ENCODE results near the gene EXOSC3. TPM values are rescaled to one million over a fixed set of nuclear protein-coding genes. Genes with fewer than 3 reads are reported as not detected.

Gene EXOSC3
- total RNA-seq, 1 donor from 2014 or later: 82.2 TPM

- H3K36me3 Mint-ChIP-seq (ENCODE audit: low read depth): no peaks in the 10 kb centered on the region
These were observed 16.5 kb upstream of the EXOSC3 start for GRCh38 chr9:37801287-37801850.

DNA sequence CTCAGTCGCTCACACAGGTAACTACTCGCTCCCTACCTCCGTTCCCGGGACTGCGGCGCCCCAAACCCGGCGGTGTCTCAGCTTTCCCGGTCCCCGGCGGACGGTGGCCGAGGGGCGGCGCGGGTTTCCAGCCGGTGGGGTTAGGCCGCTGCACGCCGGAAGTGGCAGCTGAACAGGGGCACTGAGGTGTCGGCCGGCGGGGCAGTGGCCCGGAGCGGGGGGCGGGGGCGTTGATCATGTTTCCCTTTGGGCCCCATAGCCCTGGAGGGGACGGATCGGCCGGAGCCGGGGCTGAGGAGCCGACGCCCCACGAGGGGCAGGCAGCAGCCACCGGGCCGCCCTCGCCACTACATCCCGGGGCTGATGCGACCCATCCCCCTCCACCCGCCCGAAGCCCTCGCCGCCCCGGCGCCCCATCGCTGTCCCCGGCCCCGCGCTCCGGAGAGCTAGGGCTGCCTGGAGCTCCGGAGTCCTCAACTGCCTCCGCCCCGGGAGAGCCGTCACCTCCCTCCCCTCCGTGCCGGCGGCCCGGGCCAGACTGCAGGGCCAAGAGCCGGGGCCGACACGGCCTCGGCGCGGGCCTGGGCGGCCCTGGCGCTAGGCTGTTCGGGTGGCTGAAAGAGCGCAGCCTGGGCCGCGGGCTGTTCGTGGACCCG is 15.9 kb upstream of the EXOSC3 start, which contains the start of gene DCAF10:
Gene DCAF10, plus strand, starts transcription at position 167 of the 656 bp plus-strand sequence. Its CDS starts 70 bp downstream, at position 237.
- no peaks in the 10 kb centered on the region for H3K9me3 Mint-ChIP-seq
- H3K27me3 Mint-ChIP-seq (ENCODE audit: low read depth): no peaks in the 10 kb centered on the region
- H3K36me3 Mint-ChIP-seq (ENCODE audit: low read depth): no peaks in the 10 kb centered on the region
- H3K27ac Mint-ChIP-seq (ENCODE audit: unreplicated experiment): peak within 1 kb of the TSS; percentile 98
- DNase-seq (ENCODE audit: low read depth, low spot score): peak; percentile 94
- H3K4me3 Mint-ChIP-seq: peak within 1 kb of the TSS; percentile 98
- peaks cover 30% of the 10 kb centered on the region for H3K4me1 Mint-ChIP-seq
- TF ChIP-seq, protein P1, sequence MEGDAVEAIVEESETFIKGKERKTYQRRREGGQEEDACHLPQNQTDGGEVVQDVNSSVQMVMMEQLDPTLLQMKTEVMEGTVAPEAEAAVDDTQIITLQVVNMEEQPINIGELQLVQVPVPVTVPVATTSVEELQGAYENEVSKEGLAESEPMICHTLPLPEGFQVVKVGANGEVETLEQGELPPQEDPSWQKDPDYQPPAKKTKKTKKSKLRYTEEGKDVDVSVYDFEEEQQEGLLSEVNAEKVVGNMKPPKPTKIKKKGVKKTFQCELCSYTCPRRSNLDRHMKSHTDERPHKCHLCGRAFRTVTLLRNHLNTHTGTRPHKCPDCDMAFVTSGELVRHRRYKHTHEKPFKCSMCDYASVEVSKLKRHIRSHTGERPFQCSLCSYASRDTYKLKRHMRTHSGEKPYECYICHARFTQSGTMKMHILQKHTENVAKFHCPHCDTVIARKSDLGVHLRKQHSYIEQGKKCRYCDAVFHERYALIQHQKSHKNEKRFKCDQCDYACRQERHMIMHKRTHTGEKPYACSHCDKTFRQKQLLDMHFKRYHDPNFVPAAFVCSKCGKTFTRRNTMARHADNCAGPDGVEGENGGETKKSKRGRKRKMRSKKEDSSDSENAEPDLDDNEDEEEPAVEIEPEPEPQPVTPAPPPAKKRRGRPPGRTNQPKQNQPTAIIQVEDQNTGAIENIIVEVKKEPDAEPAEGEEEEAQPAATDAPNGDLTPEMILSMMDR (conservative IDR thresholded peaks at IDR 0.05): no peak

More at GRCh38 chr9:37801287-37801850, 16.5 kb upstream of the EXOSC3 start:
- no peak for DNase-seq (ENCODE audit: low read depth, low spot score)
- H3K27me3 Mint-ChIP-seq (ENCODE audit: low read depth): no peaks in the 10 kb centered on the region
- peak overlapping the region; percentile 96 for H3K4me3 Mint-ChIP-seq
- peaks cover 34% of the 10 kb centered on the region for H3K4me1 Mint-ChIP-seq
- peak overlapping the region; percentile 96 for H3K27ac Mint-ChIP-seq (ENCODE audit: unreplicated experiment)
- TF ChIP-seq, protein P1 (conservative IDR thresholded peaks at IDR 0.05): no peak
- H3K9me3 Mint-ChIP-seq: no peaks in the 10 kb centered on the region

DNA sequence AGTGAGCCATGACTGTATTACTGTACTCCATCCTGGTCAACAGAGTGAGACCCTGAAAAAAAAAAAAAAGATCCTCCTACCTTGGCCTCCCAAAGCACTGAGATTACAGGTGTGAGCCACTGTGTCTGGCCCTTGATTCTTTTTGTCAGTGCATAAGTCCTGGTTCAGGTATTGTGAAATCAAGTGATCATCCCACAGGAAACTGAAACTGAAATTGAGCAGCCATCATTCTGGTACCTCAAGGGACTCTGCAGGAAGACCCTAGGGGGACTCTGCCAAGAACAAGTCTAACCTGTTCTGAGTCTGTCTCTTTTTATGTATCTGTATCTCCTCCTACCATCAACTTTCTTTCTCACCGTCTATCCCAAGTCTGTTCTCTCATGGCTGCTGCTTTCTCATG is 13.8 kb upstream of the EXOSC3 start:
- Mint-ChIP-seq H3K36me3 (ENCODE audit: low read depth) (no peaks in the 10 kb centered on the region), H3K27me3 (ENCODE audit: low read depth) (peaks cover 5% of the 10 kb centered on the region), H3K4me3 (peak overlapping the region; percentile 98), H3K9me3 (no peaks in the 10 kb centered on the region), H3K4me1 (peaks cover 30% of the 10 kb centered on the region), H3K27ac (ENCODE audit: unreplicated experiment) (no peak overlapping the region)
- TF ChIP-seq, protein P1 (conservative IDR thresholded peaks at IDR 0.05): no peak
- no peak for DNase-seq (ENCODE audit: low read depth, low spot score)

DNA sequence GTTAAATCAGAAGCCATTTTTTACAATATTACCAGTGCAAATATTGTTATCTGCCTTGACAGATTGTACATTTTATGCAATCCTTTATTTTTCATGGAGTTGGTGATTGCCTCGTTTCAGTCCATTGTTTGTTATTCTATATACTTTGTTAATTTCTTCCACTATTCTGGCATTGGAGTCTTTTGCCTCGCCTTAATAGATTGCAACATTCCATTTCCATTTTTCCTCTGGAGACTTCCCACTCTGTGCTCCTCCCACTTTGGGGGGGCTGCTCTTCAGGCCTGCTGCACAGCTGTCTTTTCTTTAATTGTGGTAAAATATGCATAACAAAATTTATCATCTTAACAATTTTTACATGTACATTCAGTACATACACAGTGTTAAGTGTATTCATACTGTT is 11.4 kb upstream of the EXOSC3 start:
- Mint-ChIP-seq H3K36me3 (ENCODE audit: low read depth) (no peaks in the 10 kb centered on the region), H3K4me1 (peaks cover 10% of the 10 kb centered on the region), H3K4me3 (peak overlapping the region; percentile 42), H3K27ac (ENCODE audit: unreplicated experiment) (no peak overlapping the region), H3K27me3 (ENCODE audit: low read depth) (peaks cover 5% of the 10 kb centered on the region), H3K9me3 (no peaks in the 10 kb centered on the region)
- TF ChIP-seq, protein P1 (conservative IDR thresholded peaks at IDR 0.05): no peak
- no peak for DNase-seq (ENCODE audit: low read depth, low spot score)

- Mint-ChIP-seq H3K9me3 (no peaks in the 10 kb centered on the region), H3K36me3 (ENCODE audit: low read depth) (no peaks in the 10 kb centered on the region), H3K27ac (ENCODE audit: unreplicated experiment) (no peak overlapping the region), H3K27me3 (ENCODE audit: low read depth) (peaks cover 5% of the 10 kb centered on the region), H3K4me1 (no peaks in the 10 kb centered on the region), H3K4me3 (no peak overlapping the region)
- no peak for DNase-seq (ENCODE audit: low read depth, low spot score)
- TF ChIP-seq, protein P1 (conservative IDR thresholded peaks at IDR 0.05): no peak
These were observed 7.3 kb upstream of the EXOSC3 start for GRCh38 chr9:37792122-37792521.

Measured in neural crest cell (in vitro differentiated cells).